CD4-positive, CD25-positive, alpha-beta regulatory T cell (primary cell): ENCODE measurements around the gene EFCAB8. TPM values are rescaled to one million over a fixed set of nuclear protein-coding genes. Genes with fewer than 3 reads are reported as not detected.

Source experiments
- ATAC-seq, 2 donors: fragments of 150-1000 bp; cut with Tn5 transposase; one replicate each; pipeline ENCODE4 v1.10.0; 2021; ENCODE audit warnings: low read depth in 2 of 2, moderate number of reproducible peaks in 2 of 2, moderate library complexity in 1 of 2
- DNase-seq, 3 donors: peaks; one replicate each; pipeline versions ENCODE4 v3.0.0 to v3.0.0-alpha.2; 2012 to 2022; ENCODE audit warnings: mixed read lengths in 1 of 3
- H3K27ac ChIP-seq: one replicate; pipeline ENCODE4 v1.7.0; 2013; ENCODE audit warnings: mild to moderate bottlenecking, low read length; ENCODE audit not compliant: insufficient read depth, poor library complexity, severe bottlenecking
- H3K27me3 ChIP-seq: one replicate; pipeline ENCODE4 v1.7.0; 2013; ENCODE audit warnings: low read length; ENCODE audit not compliant: control insufficient read depth, insufficient read depth
- H3K36me3 ChIP-seq: one replicate; pipeline ENCODE4 v1.7.0; 2013; ENCODE audit warnings: mild to moderate bottlenecking, low read length, moderate library complexity; ENCODE audit not compliant: control insufficient read depth, insufficient read depth
- H3K4me1 ChIP-seq: 2 replicates; pipeline ENCODE4 v1.7.0; 2013; ENCODE audit warnings: mild to moderate bottlenecking, low read length; ENCODE audit not compliant: insufficient read depth, control insufficient read depth, poor library complexity, severe bottlenecking
- H3K4me3 ChIP-seq: one replicate; pipeline ENCODE4 v1.7.0; 2013; ENCODE audit warnings: low read depth, mild to moderate bottlenecking, low read length, moderate library complexity
- H3K9me3 ChIP-seq, 2 experiments: 1 replicate in 1 of 2; 2 replicates in 1 of 2; pipeline ENCODE4 v1.7.0; 2013; ENCODE audit warnings: low read length in 2 of 2, mild to moderate bottlenecking in 1 of 2, moderate library complexity in 1 of 2; ENCODE audit not compliant: control insufficient read depth in 2 of 2
- H3K27ac Mint-ChIP-seq, 3 donors: one replicate each; pipeline ENCODE4 v1.8.0; 2020 to 2022; ENCODE audit warnings: mild to moderate bottlenecking in 3 of 3, mixed read lengths in 3 of 3, moderate library complexity in 2 of 3
- H3K27me3 Mint-ChIP-seq: one replicate; pipeline ENCODE4 v1.8.0; 2022; ENCODE audit warnings: mild to moderate bottlenecking, mixed read lengths
- H3K36me3 Mint-ChIP-seq: one replicate; pipeline ENCODE4 v1.8.0; 2020; ENCODE audit warnings: mixed read lengths
- H3K4me1 Mint-ChIP-seq, 4 donors: one replicate each; pipeline ENCODE4 v1.8.0; 2020 to 2022; ENCODE audit warnings: mixed read lengths in 4 of 4, mild to moderate bottlenecking in 1 of 4
- H3K4me3 Mint-ChIP-seq, 4 donors: one replicate each; pipeline ENCODE4 v1.8.0; 2020 to 2022; ENCODE audit warnings: mild to moderate bottlenecking in 4 of 4, mixed read lengths in 4 of 4, moderate library complexity in 3 of 4
- H3K9me3 Mint-ChIP-seq, 7 donors: one replicate each; pipeline ENCODE4 v1.8.0; 2020 to 2022; ENCODE audit warnings: mixed read lengths in 7 of 7, mild to moderate bottlenecking in 3 of 7, moderate library complexity in 2 of 7
- polyA plus RNA-seq, 4 donors: library from polyadenylated mRNA; unstranded; fragments of 300-500 nt; fragmentation: Illumina TruSeq; gene quantifications; one replicate each; pipeline ENCODE4 v1.2.3, GENCODE V29; 2021
- total RNA-seq: library from RNA; stranded (reverse); gene quantifications from one replicate; pipeline ENCODE4 v1.2.3, GENCODE V29; 2022

Gene EFCAB8
- total and polyA plus RNA-seq, 5 donors from 2014 or later, result 1.2 TPM; not detected in 4

DNA sequence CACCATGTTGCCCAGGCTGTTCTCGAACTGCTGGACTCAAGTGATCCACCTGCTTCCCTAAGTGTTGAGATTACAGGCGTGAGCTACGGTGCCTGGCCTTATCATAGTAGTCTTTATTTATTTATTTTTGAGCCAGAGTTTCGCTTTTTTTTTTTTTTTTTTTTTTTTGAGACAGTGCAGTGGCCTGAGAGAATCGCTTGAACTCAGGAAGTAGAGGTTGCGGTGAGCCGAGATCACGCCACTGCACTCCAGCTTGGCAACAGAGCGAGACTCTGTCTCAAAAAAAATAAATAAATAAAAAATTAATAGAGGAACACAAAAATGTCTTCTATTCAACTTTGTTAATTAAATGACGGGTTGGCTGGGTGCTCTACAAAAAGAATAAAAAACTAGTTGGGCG is 26.1 kb upstream of the EFCAB8 start:
- Histone ChIP-seq H3K27me3 (no peaks in the 10 kb centered on the region), H3K27ac (peak overlapping the region; percentile 2), H3K9me3 (no peaks in the 10 kb centered on the region), H3K36me3 (peaks cover 73% of the 10 kb centered on the region), H3K4me3 (no peak overlapping the region), H3K4me1 (peaks cover 4% of the 10 kb centered on the region)
- H3K4me1 Mint-ChIP-seq, result peaks cover 12 to 70% (median 46%) of the 10 kb centered on the region in 4 donors
- H3K27me3 Mint-ChIP-seq, result no peaks in the 10 kb centered on the region
- peak overlapping the region in 1 of 4 donors; percentile 67 for H3K4me3 Mint-ChIP-seq
- ATAC-seq, result no peak
- H3K36me3 Mint-ChIP-seq, result peaks cover 49% of the 10 kb centered on the region
- H3K9me3 Mint-ChIP-seq, result peaks cover 0 to 2% (median 0%) of the 10 kb centered on the region in 7 donors
- H3K27ac Mint-ChIP-seq, result peak overlapping the region in 2 of 3 donors; percentile 67 to 75
- DNase-seq, result peak in 1 of 3 donors; percentile 46

DNA sequence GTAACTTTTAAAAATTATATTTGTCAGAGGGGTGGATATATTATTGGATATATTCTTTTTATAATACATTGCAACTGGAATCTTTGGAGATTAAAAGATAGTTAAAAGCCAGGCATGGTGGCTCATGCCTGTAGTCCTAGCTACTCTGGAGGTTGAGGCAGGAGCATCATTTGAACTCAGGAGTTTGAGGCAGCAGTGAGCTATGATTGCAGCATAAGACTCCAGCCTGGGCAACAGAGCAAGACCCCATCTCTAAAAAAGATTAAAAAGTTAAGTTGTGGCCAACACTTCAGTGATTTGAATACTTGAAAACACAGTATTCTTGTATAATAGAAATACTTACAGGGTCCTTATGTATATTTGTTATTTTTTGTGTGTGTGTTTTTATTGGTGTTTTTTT is 23.8 kb upstream of the EFCAB8 start:
- DNase-seq, result no peak
- peaks cover 0 to 2% (median 0%) of the 10 kb centered on the region in 7 donors for H3K9me3 Mint-ChIP-seq
- peak overlapping the region in 1 of 4 donors; percentile 10 for H3K4me3 Mint-ChIP-seq
- Histone ChIP-seq H3K9me3 (no peaks in the 10 kb centered on the region), H3K27me3 (no peaks in the 10 kb centered on the region), H3K4me3 (no peak overlapping the region), H3K36me3 (peaks cover 74% of the 10 kb centered on the region), H3K4me1 (no peaks in the 10 kb centered on the region), H3K27ac (no peak overlapping the region)
- ATAC-seq, result no peak
- H3K4me1 Mint-ChIP-seq, result peaks cover 10 to 59% (median 37%) of the 10 kb centered on the region in 4 donors
- H3K27ac Mint-ChIP-seq, result no peak overlapping the region
- H3K27me3 Mint-ChIP-seq, result no peaks in the 10 kb centered on the region
- peaks cover 49% of the 10 kb centered on the region for H3K36me3 Mint-ChIP-seq

DNA sequence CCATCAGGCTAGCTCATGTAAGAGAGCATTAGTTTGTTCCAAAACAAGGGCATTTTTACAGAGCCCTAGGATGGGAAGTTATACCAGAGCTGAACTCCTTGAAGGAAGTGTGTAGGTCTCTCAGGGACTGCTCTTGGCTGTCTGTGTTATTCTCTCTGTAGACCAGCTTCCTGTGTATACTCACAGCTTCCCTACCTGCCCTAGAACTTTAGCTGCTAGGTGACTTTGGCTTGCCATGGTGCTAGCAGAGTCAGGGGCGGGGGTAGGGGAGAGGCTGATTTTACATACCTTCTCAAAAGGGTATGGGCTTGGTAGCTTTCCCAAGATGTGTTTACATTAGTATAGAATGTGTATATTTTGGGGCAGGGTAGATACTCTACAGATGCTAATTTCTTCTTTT is 21.6 kb upstream of the EFCAB8 start:
- Histone ChIP-seq H3K4me1 (no peaks in the 10 kb centered on the region), H3K27ac (no peak overlapping the region), H3K36me3 (peaks cover 78% of the 10 kb centered on the region), H3K27me3 (no peaks in the 10 kb centered on the region), H3K9me3 (no peaks in the 10 kb centered on the region), H3K4me3 (no peak overlapping the region)
- Mint-ChIP-seq H3K4me3 (no peak overlapping the region), H3K9me3 (no peaks in the 10 kb centered on the region), H3K27ac (peak overlapping the region; percentile 12 to 62 (median 54)), H3K36me3 (peaks cover 42% of the 10 kb centered on the region), H3K27me3 (no peaks in the 10 kb centered on the region), H3K4me1 (peaks cover 10 to 52% (median 27%) of the 10 kb centered on the region in 4 donors)
- ATAC-seq, result no peak
- DNase-seq, result no peak

DNA sequence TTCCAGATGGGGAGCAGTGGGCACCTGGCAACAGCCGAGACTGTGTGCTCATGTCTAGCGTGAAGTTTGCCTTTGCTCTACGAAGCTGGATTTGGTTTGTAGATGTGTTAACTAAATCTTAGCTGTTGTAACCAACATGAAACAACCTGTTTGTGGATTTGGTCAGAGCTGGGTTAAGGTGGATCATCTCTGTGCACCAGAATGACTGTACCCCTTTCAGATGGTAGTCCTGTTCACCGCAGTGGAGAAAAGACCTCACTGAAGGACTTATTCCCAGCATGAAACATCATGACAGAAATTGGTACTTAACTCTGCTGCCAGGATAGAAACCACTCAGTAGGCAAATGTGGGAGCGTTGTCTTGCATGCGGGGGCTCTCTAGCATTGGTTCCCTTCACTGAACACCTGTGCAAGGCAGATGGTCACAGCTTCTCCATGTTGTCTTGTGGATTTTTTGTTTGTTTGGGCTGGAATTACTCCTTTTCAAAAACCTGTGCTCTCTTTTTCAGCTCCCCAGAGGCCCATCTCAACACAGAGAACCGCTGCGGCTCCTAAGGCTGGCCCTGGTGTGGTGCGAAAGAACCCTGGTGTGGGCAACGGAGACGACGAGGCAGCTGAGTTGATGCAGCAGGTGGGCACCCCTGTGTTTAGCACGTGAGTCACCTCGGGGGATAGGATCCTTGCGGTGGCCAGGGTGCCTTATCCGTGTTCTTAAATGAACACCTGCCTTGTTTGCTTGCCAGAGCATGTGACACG is 19.3 kb upstream of the EFCAB8 start:
- Histone ChIP-seq H3K27ac (no peak overlapping the region), H3K4me3 (no peak overlapping the region), H3K27me3 (no peaks in the 10 kb centered on the region), H3K36me3 (peaks cover 75% of the 10 kb centered on the region), H3K9me3 (no peaks in the 10 kb centered on the region), H3K4me1 (no peaks in the 10 kb centered on the region)
- no peak for DNase-seq
- ATAC-seq, result no peak
- Mint-ChIP-seq H3K9me3 (no peaks in the 10 kb centered on the region), H3K4me3 (no peak overlapping the region), H3K36me3 (peaks cover 42% of the 10 kb centered on the region), H3K27me3 (no peaks in the 10 kb centered on the region), H3K27ac (peak overlapping the region in 1 of 3 donors; percentile 58), H3K4me1 (peaks cover 10 to 49% (median 30%) of the 10 kb centered on the region in 4 donors)

DNA sequence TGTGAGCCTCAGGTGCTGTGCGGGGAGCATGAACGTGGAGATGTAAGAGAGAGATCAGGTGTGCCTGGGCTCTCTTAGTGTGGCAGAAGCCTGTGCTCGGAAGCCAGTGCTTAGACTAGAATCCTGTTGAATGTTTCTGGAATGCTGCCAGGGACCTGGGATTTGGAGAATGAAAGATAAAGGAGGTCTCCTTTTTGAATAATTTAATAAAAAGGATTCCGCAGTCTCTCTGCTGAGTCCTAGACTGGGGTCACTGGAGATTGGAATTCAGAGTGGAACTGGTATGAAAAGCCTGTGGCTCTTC is 18.8 kb upstream of the EFCAB8 start:
- Mint-ChIP-seq H3K4me3 (no peak overlapping the region), H3K27me3 (no peaks in the 10 kb centered on the region), H3K9me3 (no peaks in the 10 kb centered on the region), H3K27ac (peak overlapping the region in 1 of 3 donors; percentile 58), H3K4me1 (peaks cover 6 to 53% (median 33%) of the 10 kb centered on the region in 4 donors), H3K36me3 (peaks cover 45% of the 10 kb centered on the region)
- Histone ChIP-seq H3K4me3 (no peak overlapping the region), H3K4me1 (no peaks in the 10 kb centered on the region), H3K27me3 (no peaks in the 10 kb centered on the region), H3K36me3 (peaks cover 75% of the 10 kb centered on the region), H3K9me3 (no peaks in the 10 kb centered on the region), H3K27ac (no peak overlapping the region)
- DNase-seq, result no peak
- ATAC-seq, result no peak

DNA sequence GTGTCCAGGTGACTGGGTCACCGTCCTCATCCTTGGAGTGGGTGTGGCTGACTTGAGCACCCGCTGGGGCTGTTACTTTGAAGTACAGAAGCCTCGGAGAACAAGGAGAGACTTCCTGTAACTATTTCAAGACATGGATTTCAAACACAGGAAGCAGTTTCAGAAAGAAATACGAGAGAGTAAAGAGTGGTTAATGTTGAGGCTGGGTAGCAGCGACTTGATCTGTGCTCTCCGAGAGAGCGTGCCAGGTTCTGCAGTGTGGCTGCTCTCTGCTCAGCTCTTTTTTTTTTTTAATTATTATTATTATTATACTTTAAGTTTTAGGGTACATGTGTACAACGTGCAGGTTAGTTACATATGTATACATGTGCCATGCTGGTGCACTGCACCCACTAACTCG is 17.5 kb upstream of the EFCAB8 start:
- H3K27ac ChIP-seq, result no peak overlapping the region
- Mint-ChIP-seq H3K36me3 (peaks cover 47% of the 10 kb centered on the region), H3K9me3 (no peaks in the 10 kb centered on the region)

DNA sequence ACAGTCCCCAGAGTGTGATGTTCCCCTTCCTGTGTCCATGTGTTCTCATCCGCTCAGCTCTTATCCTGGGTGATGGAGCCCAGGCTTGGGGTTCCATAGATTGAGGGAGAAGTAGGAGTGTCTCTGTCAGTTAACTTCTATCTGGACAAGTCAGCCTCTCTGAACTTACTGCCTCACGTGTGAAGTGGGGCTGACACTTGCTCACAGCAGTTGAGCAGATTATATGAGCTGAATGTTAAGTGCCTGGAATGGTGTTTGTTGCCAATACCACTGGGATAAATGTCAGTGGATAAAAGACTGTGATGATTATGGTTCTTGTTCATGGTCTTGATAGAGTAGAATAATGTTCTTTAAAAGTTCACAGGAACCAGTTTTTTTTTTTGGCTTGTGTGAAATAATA is 17.1 kb upstream of the EFCAB8 start:
- peak overlapping the region in 2 of 3 donors; percentile 73 to 78 for H3K27ac Mint-ChIP-seq
- H3K27me3 ChIP-seq, result no peaks in the 10 kb centered on the region
- no peaks in the 10 kb centered on the region for H3K4me1 ChIP-seq
- H3K4me3 Mint-ChIP-seq, result no peak overlapping the region
- peaks cover 80% of the 10 kb centered on the region for H3K36me3 ChIP-seq
- DNase-seq (no peak), ATAC-seq (no peak)
- no peaks in the 10 kb centered on the region for H3K9me3 ChIP-seq
- peaks cover 5 to 55% (median 34%) of the 10 kb centered on the region in 4 donors for H3K4me1 Mint-ChIP-seq
- peaks cover 48% of the 10 kb centered on the region for H3K36me3 Mint-ChIP-seq
- H3K4me3 ChIP-seq, result no peak overlapping the region
- H3K27me3 Mint-ChIP-seq, result no peaks in the 10 kb centered on the region
- no peaks in the 10 kb centered on the region for H3K9me3 Mint-ChIP-seq
- no peak overlapping the region for H3K27ac ChIP-seq

More for the DNA sequence above, 17.5 kb upstream of the EFCAB8 start:
- ATAC-seq, result no peak
- Mint-ChIP-seq H3K27ac (peak overlapping the region; percentile 26 to 78 (median 73)), H3K4me1 (peaks cover 5 to 59% (median 34%) of the 10 kb centered on the region in 4 donors), H3K27me3 (no peaks in the 10 kb centered on the region), H3K4me3 (peak overlapping the region in 1 of 4 donors; percentile 26)
- Histone ChIP-seq H3K9me3 (no peaks in the 10 kb centered on the region), H3K27me3 (no peaks in the 10 kb centered on the region), H3K36me3 (peaks cover 80% of the 10 kb centered on the region), H3K4me1 (no peaks in the 10 kb centered on the region), H3K4me3 (no peak overlapping the region)
- DNase-seq, result peak in 1 of 3 donors; percentile 24
